Measurements from ENCODE around the gene PARP6. TPM values are rescaled to one million over a fixed set of nuclear protein-coding genes. Genes with fewer than 3 reads are reported as not detected.
"Not testable (repeated sequence)": the region's sequence is repeated elsewhere in the genome, so short reads cannot be mapped to it uniquely, and the experiment has no call there.

Gene PARP6
- total RNA-seq, 1 donor from 2014 or later = 134 TPM

- DNase-seq (ENCODE audit: low spot score in 2 of 2, unreplicated experiment in 2 of 2) = no peak
- H3K27me3 Mint-ChIP-seq (ENCODE audit: low read depth) = peaks cover 34% of the 10 kb centered on the region
- no peaks in the 10 kb centered on the region for H3K9me3 Mint-ChIP-seq
- H3K4me1 Mint-ChIP-seq = no peaks in the 10 kb centered on the region
- H3K4me3 Mint-ChIP-seq = no peak overlapping the region
- H3K36me3 Mint-ChIP-seq = no peaks in the 10 kb centered on the region
- H3K27ac Mint-ChIP-seq = no peak overlapping the region
- TF ChIP-seq CTCF (IDR thresholded peaks at IDR 0.05; ENCODE audit: unreplicated experiment) = no peak
These were observed 6.4 kb upstream of the PARP6 start for GRCh38 chr15:72278737-72279136.

GRCh38 chr15:72276326-72276700 lies 4.0 kb upstream of the PARP6 start:
- no peak for TF ChIP-seq CTCF (IDR thresholded peaks at IDR 0.05; ENCODE audit: unreplicated experiment)
- Mint-ChIP-seq H3K27ac (no peak overlapping the region), H3K4me1 (peaks cover 15% of the 10 kb centered on the region), H3K36me3 (no peaks in the 10 kb centered on the region), H3K4me3 (no peak overlapping the region), H3K9me3 (no peaks in the 10 kb centered on the region), H3K27me3 (ENCODE audit: low read depth) (peaks cover 34% of the 10 kb centered on the region)
- no peak for DNase-seq (ENCODE audit: low spot score in 2 of 2, unreplicated experiment in 2 of 2)

DNA sequence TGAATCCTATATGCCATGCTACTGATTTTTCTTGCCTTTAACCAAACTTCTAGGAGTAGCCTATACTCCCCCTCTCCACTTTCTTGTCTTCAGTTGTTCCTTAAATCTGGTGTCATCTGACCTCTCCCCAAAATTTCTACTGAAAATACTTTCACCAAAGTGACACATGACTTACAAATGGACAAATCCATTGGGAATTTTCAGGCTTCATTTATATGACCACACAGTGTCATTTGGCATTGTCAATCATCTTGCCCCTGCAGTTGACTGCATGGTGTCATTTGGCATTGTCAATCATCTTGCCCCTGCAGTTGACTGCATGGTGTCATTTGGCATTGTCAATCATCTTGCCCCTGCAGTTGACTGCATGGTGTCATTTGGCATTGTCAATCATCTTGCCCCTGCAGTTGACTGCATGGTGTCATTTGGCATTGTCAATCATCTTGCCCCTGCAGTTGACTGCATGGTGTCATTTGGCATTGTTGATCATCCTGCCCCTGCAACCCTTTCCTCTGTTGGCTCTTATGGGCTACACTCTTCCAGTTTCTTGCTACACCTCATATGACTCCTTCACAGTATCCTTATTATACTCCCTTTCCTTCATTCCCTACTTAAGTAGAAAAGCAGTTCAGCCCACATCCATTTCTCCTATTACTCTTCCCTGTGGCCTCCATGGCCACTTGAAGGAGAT lies 3.4 kb upstream of the PARP6 start:
- Mint-ChIP-seq H3K4me1 (peaks cover 20% of the 10 kb centered on the region), H3K27me3 (ENCODE audit: low read depth) (peaks cover 34% of the 10 kb centered on the region)
- not testable (repeated sequence) for H3K9me3 Mint-ChIP-seq; H3K36me3 Mint-ChIP-seq; H3K4me3 Mint-ChIP-seq; H3K27ac Mint-ChIP-seq; DNase-seq (ENCODE audit: low spot score in 2 of 2, unreplicated experiment in 2 of 2)

DNA sequence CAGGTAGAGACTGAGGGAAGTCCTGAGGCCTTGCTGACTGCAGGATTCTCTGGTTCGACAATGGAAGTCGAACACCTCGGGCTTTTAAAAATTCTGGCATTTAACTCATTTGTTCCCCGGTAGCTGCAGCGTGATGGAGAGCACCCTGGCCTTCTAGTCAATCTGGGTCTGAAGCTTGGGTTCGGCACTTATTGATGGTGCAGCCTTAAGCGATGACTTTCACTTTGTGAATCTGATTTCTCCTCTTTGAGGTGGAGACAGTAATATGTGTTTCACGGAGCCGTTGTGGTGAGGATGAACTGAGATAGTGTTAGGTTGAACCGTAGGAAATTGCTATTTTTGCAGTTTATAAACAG lies 621 bp upstream of the PARP6 start:
- peaks cover 7% of the 10 kb centered on the region for H3K36me3 Mint-ChIP-seq
- H3K9me3 Mint-ChIP-seq = no peaks in the 10 kb centered on the region
- H3K4me1 Mint-ChIP-seq = peaks cover 28% of the 10 kb centered on the region
- DNase-seq (ENCODE audit: low spot score in 2 of 2, unreplicated experiment in 2 of 2) = no peak
- peak overlapping the region; percentile 74 for H3K4me3 Mint-ChIP-seq
- peaks cover 19% of the 10 kb centered on the region for H3K27me3 Mint-ChIP-seq (ENCODE audit: low read depth)
- H3K27ac Mint-ChIP-seq = peak overlapping the region; percentile 67
- TF ChIP-seq CTCF (IDR thresholded peaks at IDR 0.05; ENCODE audit: unreplicated experiment) = no peak

- Mint-ChIP-seq H3K4me1 (peaks cover 28% of the 10 kb centered on the region), H3K36me3 (peaks cover 14% of the 10 kb centered on the region), H3K27me3 (ENCODE audit: low read depth) (peaks cover 11% of the 10 kb centered on the region), H3K27ac (peak overlapping the region; percentile 92), H3K9me3 (no peaks in the 10 kb centered on the region), H3K4me3 (peak overlapping the region; percentile 88)
- DNase-seq (ENCODE audit: low spot score in 2 of 2, unreplicated experiment in 2 of 2) = no peak
- no peak for TF ChIP-seq CTCF (IDR thresholded peaks at IDR 0.05; ENCODE audit: unreplicated experiment)
These were observed 500 bp downstream of the PARP6 start for GRCh38 chr15:72271895-72272212.

DNA sequence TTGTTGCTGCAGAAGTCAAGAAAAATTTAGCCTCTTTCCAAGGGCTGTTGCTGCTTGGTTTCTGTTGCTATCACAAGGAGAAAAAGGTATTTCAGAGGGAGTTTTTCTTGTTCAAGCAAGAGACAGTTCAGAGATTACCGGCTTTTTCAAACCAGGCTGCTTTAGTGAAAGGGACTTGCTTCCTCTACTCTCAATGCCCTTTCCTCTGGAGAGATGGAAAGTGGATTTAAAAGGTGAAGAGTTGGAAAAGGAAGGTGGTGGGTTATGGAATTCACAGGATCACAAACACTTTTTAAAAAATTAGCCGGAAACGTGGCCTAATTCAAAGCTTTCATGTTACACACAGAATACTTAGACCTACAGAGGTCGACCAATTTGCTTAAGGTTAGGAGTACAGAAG lies 1.1 kb downstream of the PARP6 start:
- DNase-seq (ENCODE audit: low spot score in 2 of 2, unreplicated experiment in 2 of 2) = no peak
- no peaks in the 10 kb centered on the region for H3K9me3 Mint-ChIP-seq
- peak overlapping the region; percentile 88 for H3K4me3 Mint-ChIP-seq
- H3K4me1 Mint-ChIP-seq = peaks cover 28% of the 10 kb centered on the region
- peaks cover 7% of the 10 kb centered on the region for H3K27me3 Mint-ChIP-seq (ENCODE audit: low read depth)
- no peak for TF ChIP-seq CTCF (IDR thresholded peaks at IDR 0.05; ENCODE audit: unreplicated experiment)
- peak overlapping the region; percentile 92 for H3K27ac Mint-ChIP-seq
- peaks cover 14% of the 10 kb centered on the region for H3K36me3 Mint-ChIP-seq
